GM23338 (cell line): ENCODE data around the gene VDR. TPM values are rescaled to one million over a fixed set of nuclear protein-coding genes. Genes with fewer than 3 reads are reported as not detected.

Experiments used
- ATAC-seq: fragments of 200-7000 bp; cut with Tn5 transposase; 3 replicates; pipeline ENCODE4 v1.9.1; 2020
- DNase-seq: peaks from one replicate; pipeline ENCODE4 v3.0.0-alpha.2; 2015; ENCODE audit warnings: low spot score
- H2AFZ ChIP-seq: fragments of 200-600 bp; sonication (generic); 2 replicates; pipeline ENCODE4 v1.8.0; 2016; ENCODE audit warnings: antibody characterized with exemption, mild to moderate bottlenecking, moderate library complexity
- H3F3A ChIP-seq: fragments of 200-600 bp; sonication (generic); replicated peaks from 2 replicates; pipeline ENCODE4 v1.8.0; 2017; ENCODE audit warnings: antibody characterized with exemption, mixed run types, low read depth
- H3K27ac ChIP-seq: fragments of 200-600 bp; sonication (generic); 2 replicates; pipeline ENCODE4 v1.6.1; 2016; ENCODE audit warnings: low read depth
- H3K27me3 ChIP-seq: fragments of 200-600 bp; sonication (generic); 2 replicates; pipeline ENCODE4 v1.8.0; 2016; ENCODE audit warnings: mild to moderate bottlenecking, mixed run types, moderate library complexity; ENCODE audit not compliant: insufficient read depth
- H3K36me3 ChIP-seq: fragments of 200-600 bp; sonication (generic); 2 replicates; pipeline ENCODE4 v1.8.0; 2016; ENCODE audit warnings: mild to moderate bottlenecking; ENCODE audit not compliant: insufficient read depth
- H3K4me1 ChIP-seq: fragments of 200-600 bp; sonication (generic); 2 replicates; pipeline ENCODE4 v1.8.0; 2016; ENCODE audit warnings: mild to moderate bottlenecking, moderate library complexity; ENCODE audit not compliant: insufficient read depth
- H3K4me2 ChIP-seq: fragments of 200-600 bp; sonication (generic); 2 replicates; pipeline ENCODE4 v1.7.1; 2017; ENCODE audit warnings: mixed run types
- H3K4me3 ChIP-seq: fragments of 200-600 bp; sonication (generic); 2 replicates; pipeline ENCODE4 v1.6.1; 2016; ENCODE audit warnings: mixed run types
- H3K79me2 ChIP-seq: fragments of 200-600 bp; sonication (generic); replicated peaks from 2 replicates; pipeline ENCODE4 v1.8.0; 2017; ENCODE audit warnings: mild to moderate bottlenecking; ENCODE audit not compliant: insufficient read depth
- H3K9me2 ChIP-seq: fragments of 200-600 bp; sonication (generic); 2 replicates; pipeline ENCODE4 v1.8.0; 2017; ENCODE audit not compliant: insufficient read depth
- H4K20me1 ChIP-seq: fragments of 200-600 bp; sonication (generic); replicated peaks from 2 replicates; pipeline ENCODE4 v1.8.0; 2017; ENCODE audit warnings: mild to moderate bottlenecking; ENCODE audit not compliant: insufficient read depth
- H3K27ac Mint-ChIP-seq: 2 replicates; pipeline ENCODE4 v1.8.0; 2020; ENCODE audit warnings: inconsistent platforms, mild to moderate bottlenecking, moderate library complexity, mixed read lengths
- H3K27me3 Mint-ChIP-seq: 3 replicates; pipeline ENCODE4 v1.8.0; 2022; ENCODE audit warnings: low read depth, mild to moderate bottlenecking, moderate library complexity, mixed read lengths, inconsistent platforms; ENCODE audit not compliant: insufficient read depth, poor library complexity
- H3K36me3 Mint-ChIP-seq: 3 replicates; pipeline ENCODE4 v1.8.0; 2021; ENCODE audit warnings: low read depth, mild to moderate bottlenecking, inconsistent platforms, moderate library complexity, mixed read lengths
- H3K4me1 Mint-ChIP-seq: 3 replicates; pipeline ENCODE4 v1.8.0; 2020; ENCODE audit warnings: mild to moderate bottlenecking, inconsistent platforms, mixed read lengths
- H3K4me3 Mint-ChIP-seq: 3 replicates; pipeline ENCODE4 v1.8.0; 2021; ENCODE audit warnings: moderate library complexity, mild to moderate bottlenecking, inconsistent platforms, mixed read lengths
- H3K9me3 Mint-ChIP-seq: 3 replicates; pipeline ENCODE4 v1.8.0; 2020; ENCODE audit warnings: moderate library complexity, mild to moderate bottlenecking, inconsistent platforms, mixed read lengths
- CREB1 ChIP-seq: fragments of 250-450 bp; sonication (Bioruptor Pico); IDR thresholded peaks from 2 replicates; pipeline ENCODE4 v1.5.0; 2020; ENCODE audit warnings: low read depth, mild to moderate bottlenecking, moderate library complexity
- EZH2 ChIP-seq: fragments of 200-600 bp; sonication (generic); IDR thresholded peaks from one replicate; pipeline ENCODE4 v1.8.0; 2017; ENCODE audit warnings: antibody characterized with exemption, mild to moderate bottlenecking, low read depth; ENCODE audit not compliant: unreplicated experiment
- EZH2phosphoT487 ChIP-seq: fragments of 200-600 bp; sonication (generic); IDR thresholded peaks from one replicate; pipeline ENCODE4 v1.8.1; 2018; ENCODE audit warnings: antibody characterized with exemption; ENCODE audit not compliant: unreplicated experiment
- JUNB ChIP-seq: IDR thresholded peaks from one replicate; pipeline ENCODE4 v1.6.1; 2016; ENCODE audit warnings: antibody characterized with exemption; ENCODE audit not compliant: unreplicated experiment
- NANOG ChIP-seq: IDR thresholded peaks from 2 replicates; pipeline ENCODE4 v1.6.1; 2016; ENCODE audit warnings: antibody characterized with exemption, borderline replicate concordance
- POLR2AphosphoS5 ChIP-seq: IDR thresholded peaks from 2 replicates; pipeline ENCODE4 v1.6.1; 2016; ENCODE audit warnings: antibody characterized with exemption, low read depth
- STAT1 ChIP-seq: IDR thresholded peaks from one replicate; pipeline ENCODE4 v1.6.1; 2016; ENCODE audit warnings: antibody characterized with exemption; ENCODE audit not compliant: unreplicated experiment
- ZNF114 ChIP-seq: fragments of 250-450 bp; sonication (Bioruptor Pico); IDR thresholded peaks from 2 replicates; pipeline ENCODE4 v1.5.0; 2020; ENCODE audit warnings: mild to moderate bottlenecking, moderate library complexity
- ZNF331 ChIP-seq: fragments of 250-450 bp; sonication (Bioruptor Pico); IDR thresholded peaks from 2 replicates; pipeline ENCODE4 v1.5.0; 2020; ENCODE audit warnings: low read depth, mild to moderate bottlenecking, moderate library complexity
- polyA plus RNA-seq: library from polyadenylated mRNA; unstranded; fragments of >200 nt; fragmentation: Nextera tagmentation; extraction: Ambion mirVana; gene quantifications from 2 replicates; pipeline ENCODE4 v1.2.1, GENCODE V29; 2016
- total RNA-seq: library from RNA; depleted of rRNA; stranded (reverse); fragments of >200 nt; shearing (Covaris generic); gene quantifications from 2 replicates; pipeline ENCODE4 v1.2.3, GENCODE V29; 2014
- TF ChIP-seq, protein P1 (sequence below): IDR thresholded peaks from 2 replicates; pipeline ENCODE4 v1.6.1; 2016; ENCODE audit warnings: antibody characterized with exemption
- TF ChIP-seq, protein P2 (sequence below), 2 experiments: fragments of 200-600 bp in 1 of 2; sonication (generic) in 1 of 2; conservative IDR thresholded peaks; 2 replicates each; pipeline versions ENCODE4 v1.5.1 to v1.6.1; 2016 to 2017; ENCODE audit warnings: antibody characterized with exemption in 2 of 2, low read depth in 2 of 2, mild to moderate bottlenecking in 2 of 2, moderate library complexity in 1 of 2
- TF ChIP-seq, protein P3 (sequence below): IDR thresholded peaks from one replicate; pipeline ENCODE4 v1.6.1; 2018; ENCODE audit warnings: antibody characterized with exemption; ENCODE audit not compliant: unreplicated experiment
- TF ChIP-seq, protein P4 (sequence below): fragments of 250-450 bp; sonication (Bioruptor Pico); IDR thresholded peaks from 2 replicates; pipeline ENCODE4 v1.5.0; 2020; ENCODE audit warnings: mild to moderate bottlenecking, moderate library complexity

VDR gene
- total and polyA plus RNA-seq, 2 experiments from 2014 or later = 0.37 to 1.4 TPM

DNA sequence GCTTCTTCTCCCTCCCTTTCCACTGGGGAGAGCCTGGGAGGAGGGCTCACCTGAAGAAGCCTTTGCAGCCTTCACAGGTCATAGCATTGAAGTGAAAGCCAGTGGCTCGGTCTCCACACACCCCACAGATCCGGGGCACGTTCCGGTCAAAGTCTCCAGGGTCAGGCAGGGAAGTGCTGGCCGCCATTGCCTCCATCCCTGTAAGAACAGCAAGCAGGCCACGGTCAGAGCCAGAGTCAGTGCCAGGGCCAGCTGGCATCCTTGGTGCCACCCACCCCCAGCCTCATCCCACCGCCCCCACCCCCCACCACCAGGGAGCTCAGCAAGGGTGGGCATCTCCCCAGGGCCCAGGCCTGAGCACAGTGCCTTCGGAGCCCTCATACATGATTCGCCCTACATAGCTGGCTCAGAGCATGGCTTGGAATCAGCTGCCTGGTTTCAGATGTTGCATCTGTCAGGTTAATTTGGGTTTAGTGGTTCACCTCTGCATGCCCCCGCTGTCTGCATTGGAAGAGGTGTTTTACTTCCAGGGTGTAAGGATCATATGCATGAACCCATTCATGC, 25.8 kb downstream of the VDR start:
- Mint-ChIP-seq H3K27me3 (peaks cover 18% of the 10 kb centered on the region), H3K27ac (no peak overlapping the region), H3K4me3 (no peak overlapping the region), H3K9me3 (no peaks in the 10 kb centered on the region), H3K4me1 (peaks cover 21% of the 10 kb centered on the region), H3K36me3 (no peaks in the 10 kb centered on the region)
- Histone ChIP-seq H3F3A (no peaks in the 10 kb centered on the region), H3K36me3 (no peaks in the 10 kb centered on the region), H3K27ac (no peak overlapping the region), H3K27me3 (no peaks in the 10 kb centered on the region), H3K4me2 (no peak overlapping the region), H3K4me1 (peaks cover 8% of the 10 kb centered on the region; the same call in 1 of the 2 replicates), H3K79me2 (no peaks in the 10 kb centered on the region), H2AFZ (no peak overlapping the region), H3K4me3 (no peak overlapping the region), H4K20me1 (no peaks in the 10 kb centered on the region), H3K9me2 (no peaks in the 10 kb centered on the region)
- no peak for ATAC-seq
- TF ChIP-seq NANOG = no peak
- no peak for TF ChIP-seq ZNF331 (CRISPR knock-in tag)
- TF ChIP-seq STAT1 = no peak
- no peak for TF ChIP-seq CREB1
- TF ChIP-seq, protein P1, sequence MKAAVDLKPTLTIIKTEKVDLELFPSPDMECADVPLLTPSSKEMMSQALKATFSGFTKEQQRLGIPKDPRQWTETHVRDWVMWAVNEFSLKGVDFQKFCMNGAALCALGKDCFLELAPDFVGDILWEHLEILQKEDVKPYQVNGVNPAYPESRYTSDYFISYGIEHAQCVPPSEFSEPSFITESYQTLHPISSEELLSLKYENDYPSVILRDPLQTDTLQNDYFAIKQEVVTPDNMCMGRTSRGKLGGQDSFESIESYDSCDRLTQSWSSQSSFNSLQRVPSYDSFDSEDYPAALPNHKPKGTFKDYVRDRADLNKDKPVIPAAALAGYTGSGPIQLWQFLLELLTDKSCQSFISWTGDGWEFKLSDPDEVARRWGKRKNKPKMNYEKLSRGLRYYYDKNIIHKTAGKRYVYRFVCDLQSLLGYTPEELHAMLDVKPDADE = no peak
- TF ChIP-seq, protein P2, sequence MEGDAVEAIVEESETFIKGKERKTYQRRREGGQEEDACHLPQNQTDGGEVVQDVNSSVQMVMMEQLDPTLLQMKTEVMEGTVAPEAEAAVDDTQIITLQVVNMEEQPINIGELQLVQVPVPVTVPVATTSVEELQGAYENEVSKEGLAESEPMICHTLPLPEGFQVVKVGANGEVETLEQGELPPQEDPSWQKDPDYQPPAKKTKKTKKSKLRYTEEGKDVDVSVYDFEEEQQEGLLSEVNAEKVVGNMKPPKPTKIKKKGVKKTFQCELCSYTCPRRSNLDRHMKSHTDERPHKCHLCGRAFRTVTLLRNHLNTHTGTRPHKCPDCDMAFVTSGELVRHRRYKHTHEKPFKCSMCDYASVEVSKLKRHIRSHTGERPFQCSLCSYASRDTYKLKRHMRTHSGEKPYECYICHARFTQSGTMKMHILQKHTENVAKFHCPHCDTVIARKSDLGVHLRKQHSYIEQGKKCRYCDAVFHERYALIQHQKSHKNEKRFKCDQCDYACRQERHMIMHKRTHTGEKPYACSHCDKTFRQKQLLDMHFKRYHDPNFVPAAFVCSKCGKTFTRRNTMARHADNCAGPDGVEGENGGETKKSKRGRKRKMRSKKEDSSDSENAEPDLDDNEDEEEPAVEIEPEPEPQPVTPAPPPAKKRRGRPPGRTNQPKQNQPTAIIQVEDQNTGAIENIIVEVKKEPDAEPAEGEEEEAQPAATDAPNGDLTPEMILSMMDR (conservative IDR thresholded peaks at IDR 0.05; ENCODE audit: low read depth in 2 of 2) = no peak
- TF ChIP-seq JUNB = no peak
- TF ChIP-seq EZH2 = no peak
- TF ChIP-seq, protein P3, sequence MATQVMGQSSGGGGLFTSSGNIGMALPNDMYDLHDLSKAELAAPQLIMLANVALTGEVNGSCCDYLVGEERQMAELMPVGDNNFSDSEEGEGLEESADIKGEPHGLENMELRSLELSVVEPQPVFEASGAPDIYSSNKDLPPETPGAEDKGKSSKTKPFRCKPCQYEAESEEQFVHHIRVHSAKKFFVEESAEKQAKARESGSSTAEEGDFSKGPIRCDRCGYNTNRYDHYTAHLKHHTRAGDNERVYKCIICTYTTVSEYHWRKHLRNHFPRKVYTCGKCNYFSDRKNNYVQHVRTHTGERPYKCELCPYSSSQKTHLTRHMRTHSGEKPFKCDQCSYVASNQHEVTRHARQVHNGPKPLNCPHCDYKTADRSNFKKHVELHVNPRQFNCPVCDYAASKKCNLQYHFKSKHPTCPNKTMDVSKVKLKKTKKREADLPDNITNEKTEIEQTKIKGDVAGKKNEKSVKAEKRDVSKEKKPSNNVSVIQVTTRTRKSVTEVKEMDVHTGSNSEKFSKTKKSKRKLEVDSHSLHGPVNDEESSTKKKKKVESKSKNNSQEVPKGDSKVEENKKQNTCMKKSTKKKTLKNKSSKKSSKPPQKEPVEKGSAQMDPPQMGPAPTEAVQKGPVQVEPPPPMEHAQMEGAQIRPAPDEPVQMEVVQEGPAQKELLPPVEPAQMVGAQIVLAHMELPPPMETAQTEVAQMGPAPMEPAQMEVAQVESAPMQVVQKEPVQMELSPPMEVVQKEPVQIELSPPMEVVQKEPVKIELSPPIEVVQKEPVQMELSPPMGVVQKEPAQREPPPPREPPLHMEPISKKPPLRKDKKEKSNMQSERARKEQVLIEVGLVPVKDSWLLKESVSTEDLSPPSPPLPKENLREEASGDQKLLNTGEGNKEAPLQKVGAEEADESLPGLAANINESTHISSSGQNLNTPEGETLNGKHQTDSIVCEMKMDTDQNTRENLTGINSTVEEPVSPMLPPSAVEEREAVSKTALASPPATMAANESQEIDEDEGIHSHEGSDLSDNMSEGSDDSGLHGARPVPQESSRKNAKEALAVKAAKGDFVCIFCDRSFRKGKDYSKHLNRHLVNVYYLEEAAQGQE = no peak
- TF ChIP-seq ZNF114 (CRISPR knock-in tag) = no peak
- TF ChIP-seq POLR2AphosphoS5 = no peak
- no peak for TF ChIP-seq EZH2phosphoT487
- TF ChIP-seq, protein P4, sequence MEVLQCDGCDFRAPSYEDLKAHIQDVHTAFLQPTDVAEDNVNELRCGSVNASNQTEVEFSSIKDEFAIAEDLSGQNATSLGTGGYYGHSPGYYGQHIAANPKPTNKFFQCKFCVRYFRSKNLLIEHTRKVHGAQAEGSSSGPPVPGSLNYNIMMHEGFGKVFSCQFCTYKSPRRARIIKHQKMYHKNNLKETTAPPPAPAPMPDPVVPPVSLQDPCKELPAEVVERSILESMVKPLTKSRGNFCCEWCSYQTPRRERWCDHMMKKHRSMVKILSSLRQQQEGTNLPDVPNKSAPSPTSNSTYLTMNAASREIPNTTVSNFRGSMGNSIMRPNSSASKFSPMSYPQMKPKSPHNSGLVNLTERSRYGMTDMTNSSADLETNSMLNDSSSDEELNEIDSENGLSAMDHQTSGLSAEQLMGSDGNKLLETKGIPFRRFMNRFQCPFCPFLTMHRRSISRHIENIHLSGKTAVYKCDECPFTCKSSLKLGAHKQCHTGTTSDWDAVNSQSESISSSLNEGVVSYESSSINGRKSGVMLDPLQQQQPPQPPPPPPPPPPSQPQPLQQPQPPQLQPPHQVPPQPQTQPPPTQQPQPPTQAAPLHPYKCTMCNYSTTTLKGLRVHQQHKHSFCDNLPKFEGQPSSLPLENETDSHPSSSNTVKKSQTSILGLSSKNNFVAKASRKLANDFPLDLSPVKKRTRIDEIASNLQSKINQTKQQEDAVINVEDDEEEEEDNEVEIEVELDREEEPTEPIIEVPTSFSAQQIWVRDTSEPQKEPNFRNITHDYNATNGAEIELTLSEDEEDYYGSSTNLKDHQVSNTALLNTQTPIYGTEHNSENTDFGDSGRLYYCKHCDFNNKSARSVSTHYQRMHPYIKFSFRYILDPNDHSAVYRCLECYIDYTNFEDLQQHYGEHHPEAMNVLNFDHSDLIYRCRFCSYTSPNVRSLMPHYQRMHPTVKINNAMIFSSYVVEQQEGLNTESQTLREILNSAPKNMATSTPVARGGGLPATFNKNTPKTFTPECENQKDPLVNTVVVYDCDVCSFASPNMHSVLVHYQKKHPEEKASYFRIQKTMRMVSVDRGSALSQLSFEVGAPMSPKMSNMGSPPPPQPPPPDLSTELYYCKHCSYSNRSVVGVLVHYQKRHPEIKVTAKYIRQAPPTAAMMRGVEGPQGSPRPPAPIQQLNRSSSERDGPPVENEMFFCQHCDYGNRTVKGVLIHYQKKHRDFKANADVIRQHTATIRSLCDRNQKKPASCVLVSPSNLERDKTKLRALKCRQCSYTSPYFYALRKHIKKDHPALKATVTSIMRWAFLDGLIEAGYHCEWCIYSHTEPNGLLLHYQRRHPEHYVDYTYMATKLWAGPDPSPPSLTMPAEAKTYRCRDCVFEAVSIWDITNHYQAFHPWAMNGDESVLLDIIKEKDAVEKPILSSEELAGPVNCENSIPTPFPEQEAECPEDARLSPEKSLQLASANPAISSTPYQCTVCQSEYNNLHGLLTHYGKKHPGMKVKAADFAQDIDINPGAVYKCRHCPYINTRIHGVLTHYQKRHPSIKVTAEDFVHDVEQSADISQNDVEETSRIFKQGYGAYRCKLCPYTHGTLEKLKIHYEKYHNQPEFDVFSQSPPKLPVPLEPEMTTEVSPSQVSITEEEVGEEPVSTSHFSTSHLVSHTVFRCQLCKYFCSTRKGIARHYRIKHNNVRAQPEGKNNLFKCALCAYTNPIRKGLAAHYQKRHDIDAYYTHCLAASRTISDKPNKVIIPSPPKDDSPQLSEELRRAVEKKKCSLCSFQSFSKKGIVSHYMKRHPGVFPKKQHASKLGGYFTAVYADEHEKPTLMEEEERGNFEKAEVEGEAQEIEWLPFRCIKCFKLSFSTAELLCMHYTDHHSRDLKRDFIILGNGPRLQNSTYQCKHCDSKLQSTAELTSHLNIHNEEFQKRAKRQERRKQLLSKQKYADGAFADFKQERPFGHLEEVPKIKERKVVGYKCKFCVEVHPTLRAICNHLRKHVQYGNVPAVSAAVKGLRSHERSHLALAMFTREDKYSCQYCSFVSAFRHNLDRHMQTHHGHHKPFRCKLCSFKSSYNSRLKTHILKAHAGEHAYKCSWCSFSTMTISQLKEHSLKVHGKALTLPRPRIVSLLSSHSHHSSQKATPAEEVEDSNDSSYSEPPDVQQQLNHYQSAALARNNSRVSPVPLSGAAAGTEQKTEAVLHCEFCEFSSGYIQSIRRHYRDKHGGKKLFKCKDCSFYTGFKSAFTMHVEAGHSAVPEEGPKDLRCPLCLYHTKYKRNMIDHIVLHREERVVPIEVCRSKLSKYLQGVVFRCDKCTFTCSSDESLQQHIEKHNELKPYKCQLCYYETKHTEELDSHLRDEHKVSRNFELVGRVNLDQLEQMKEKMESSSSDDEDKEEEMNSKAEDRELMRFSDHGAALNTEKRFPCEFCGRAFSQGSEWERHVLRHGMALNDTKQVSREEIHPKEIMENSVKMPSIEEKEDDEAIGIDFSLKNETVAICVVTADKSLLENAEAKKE (CRISPR knock-in tag) = no peak
- no peak for DNase-seq
